AG08396 (cell line): ENCODE results near the gene AQP2.

Experiments used
- DNase-seq: peaks from one replicate; pipeline ENCODE4 v3.0.0; 2012; ENCODE audit warnings: low spot score, mixed read lengths

Gene AQP2

DNA sequence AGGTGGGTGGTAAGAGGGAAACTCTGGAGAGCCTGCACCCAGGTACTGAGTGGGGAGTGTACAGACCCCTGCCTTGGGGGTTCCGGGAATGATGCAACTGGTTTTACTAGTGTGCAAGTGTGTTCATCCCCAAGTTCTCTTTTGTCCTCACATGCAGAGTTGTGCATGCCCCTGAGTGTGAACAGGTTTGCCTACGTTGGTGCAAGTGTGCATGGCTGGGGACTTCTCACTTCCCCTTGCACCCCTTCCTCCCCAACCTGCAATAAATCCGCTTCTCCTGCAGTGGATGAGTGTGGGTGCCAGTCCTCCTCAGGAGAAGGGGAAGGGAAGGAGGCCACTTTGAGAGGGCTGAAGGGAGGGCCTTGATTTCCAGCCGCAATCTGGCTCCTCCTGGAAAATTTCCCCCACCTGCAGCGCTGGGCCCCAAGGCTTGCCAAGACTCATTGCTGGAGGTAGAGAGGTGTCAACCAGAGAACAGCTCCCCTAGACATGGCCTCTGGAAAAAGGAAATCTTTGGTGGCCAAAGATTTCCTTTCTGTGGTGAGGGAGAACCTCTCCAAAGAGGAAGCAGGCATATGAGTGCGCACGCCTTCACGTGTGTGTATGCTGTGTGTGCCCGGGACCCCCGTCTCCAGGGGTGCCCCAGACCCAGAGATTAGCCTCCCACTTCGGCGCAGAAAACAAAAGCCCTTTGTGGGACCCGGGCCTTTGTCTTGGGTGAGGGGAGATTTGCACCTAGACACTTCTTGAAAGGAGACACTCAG is 5.5 kb downstream of the AQP2 start:
- no peak for DNase-seq

- no peak for DNase-seq
Measured at GRCh38 chr12:49956663-49957569, 6.4 kb downstream of the AQP2 start.

GRCh38 chr12:49957570-49957967 is 7.0 kb downstream of the AQP2 start:
- DNase-seq: no peak

GRCh38 chr12:49959685-49960473 is 9.3 kb downstream of the AQP2 start:
- no peak for DNase-seq

DNA sequence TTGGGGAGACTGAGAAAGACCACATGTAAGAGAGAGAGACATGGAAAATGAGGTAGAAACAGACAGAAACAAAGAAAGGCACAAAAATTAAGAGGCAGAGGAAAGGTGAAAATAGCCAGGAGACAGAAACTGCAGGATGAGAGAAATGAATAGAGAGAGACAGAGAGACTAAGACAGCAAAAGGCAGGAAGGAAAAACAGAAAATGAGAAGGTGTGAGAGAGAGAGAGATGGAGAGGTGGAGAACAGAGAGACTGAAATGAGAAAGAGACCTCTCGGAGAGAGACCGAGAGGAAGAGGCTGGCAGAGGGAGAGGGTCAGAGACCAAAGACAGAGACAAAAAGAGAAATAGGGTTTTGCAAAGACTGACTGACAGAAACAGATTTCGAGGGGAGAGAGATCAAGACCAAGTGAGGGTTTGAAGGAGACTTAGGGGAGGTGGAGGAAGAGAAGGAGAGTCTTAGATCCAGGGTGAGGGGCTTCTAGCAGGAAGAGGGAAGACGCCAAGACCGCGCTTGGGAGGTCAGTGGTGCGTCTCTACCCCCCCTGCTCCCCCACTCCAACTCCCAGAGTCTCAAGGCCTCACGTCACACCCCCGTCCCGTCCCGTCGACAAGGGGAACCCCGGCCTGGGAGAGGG is 10.1 kb downstream of the AQP2 start:
- DNase-seq: no peak

GRCh38 chr12:49961111-49961922 is 10.8 kb downstream of the AQP2 start, which contains the start of gene AQP5:
TSS of gene AQP5 (plus strand) at chr12:49961872. CDS start at chr12:49962018, 146 bp downstream.
- DNase-seq: no peak

GRCh38 chr12:49961993-49962764 is 11.6 kb downstream of the AQP2 start:
- no peak for DNase-seq

DNA sequence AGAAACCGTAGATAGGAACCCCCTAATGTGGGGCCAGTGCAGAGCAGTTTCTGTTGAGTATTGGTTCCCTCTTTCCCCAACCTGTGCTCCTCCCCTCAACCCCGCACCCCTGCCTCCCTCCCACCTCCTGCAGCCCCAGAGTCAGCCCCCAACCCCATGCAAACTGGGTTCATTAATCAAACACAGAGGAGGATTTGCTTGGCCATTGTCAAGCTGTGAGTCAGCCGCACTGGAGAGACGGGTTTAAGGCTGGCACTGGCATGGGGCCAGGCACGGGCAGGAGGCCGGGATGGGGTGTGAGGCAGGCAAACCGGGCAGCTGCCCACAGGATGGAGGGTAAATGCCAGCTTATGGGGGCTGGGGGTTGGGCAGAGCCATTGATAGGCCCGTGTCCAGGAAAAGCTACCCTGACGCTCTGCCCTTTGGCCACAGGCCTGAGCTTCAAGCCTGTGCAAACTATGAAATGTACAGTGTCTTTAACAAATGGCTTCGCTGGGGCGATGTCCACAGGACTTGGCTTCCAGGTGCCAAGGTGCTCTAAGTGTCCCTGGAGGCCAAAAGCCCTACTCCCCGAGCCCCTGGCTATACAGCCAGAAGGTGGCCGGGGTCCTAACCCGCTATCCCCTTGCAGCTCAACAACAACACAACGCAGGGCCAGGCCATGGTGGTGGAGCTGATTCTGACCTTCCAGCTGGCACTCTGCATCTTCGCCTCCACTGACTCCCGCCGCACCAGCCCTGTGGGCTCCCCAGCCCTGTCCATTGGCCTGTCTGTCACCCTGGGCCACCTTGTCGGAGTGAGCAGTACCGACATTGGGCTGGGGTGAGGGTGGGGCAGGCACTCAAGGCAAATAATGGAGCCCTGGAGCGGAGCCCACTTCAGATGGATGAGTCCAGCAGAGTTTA is 12.6 kb downstream of the AQP2 start:
- DNase-seq: no peak

- DNase-seq: no peak
Measured at GRCh38 chr12:49963976-49964815, 13.7 kb downstream of the AQP2 start.

GRCh38 chr12:49964849-49965624 is 14.5 kb downstream of the AQP2 start:
- DNase-seq: no peak

GRCh38 chr12:49965836-49966235 is 15.3 kb downstream of the AQP2 start:
- no peak for DNase-seq

DNA sequence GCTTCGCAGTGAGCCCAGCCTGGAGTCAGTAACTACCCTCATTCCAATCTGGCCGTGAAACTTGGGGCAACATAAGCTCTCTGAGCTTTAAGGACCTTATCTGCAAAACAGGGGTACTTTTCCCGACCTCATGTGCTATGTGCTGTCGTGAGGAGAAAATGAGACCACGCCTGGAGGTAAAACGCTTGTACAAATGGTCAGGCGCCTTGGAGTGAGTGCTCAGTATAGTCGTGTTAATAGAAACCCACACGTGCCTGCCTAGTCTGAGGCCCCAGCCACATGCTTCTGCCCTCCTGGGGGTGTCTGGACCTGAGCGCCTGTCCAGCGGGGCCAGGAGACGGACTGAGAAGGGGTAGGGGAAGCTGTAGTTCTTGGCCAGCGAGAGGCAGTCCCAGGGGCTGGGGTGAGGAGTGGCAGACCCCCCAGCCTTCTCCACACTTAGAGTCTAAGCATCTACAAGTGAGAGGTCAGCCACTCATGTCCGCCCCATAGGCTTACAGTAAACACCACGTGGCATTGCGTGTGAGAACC is 16.0 kb downstream of the AQP2 start:
- no peak for DNase-seq

- DNase-seq: peak; percentile 92
Measured at GRCh38 chr12:49967042-49967776, 16.7 kb downstream of the AQP2 start.

DNA sequence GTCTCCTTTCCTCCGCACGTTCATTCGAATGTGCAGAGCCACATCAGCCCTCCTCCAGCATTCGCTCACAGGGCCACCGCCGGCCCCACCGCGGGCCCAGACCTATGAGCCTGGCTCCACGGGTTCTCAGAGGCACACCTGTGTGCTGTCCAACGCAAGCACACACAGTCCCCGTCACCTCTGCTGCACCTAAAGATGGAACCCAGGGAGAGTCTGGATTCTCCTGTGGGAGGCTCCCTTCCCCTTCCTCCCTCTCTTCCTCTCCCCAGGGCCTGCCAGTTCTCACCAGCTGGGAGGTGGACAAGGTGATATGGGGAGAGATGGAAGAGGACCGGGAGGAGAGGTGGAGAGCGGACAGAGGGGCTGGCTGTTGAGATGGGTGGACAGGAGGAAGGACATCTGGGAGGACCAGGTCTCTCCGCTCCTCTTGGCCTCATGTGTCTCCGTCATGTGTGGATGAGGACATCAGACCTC is 17.3 kb downstream of the AQP2 start:
- no peak for DNase-seq

- no peak for DNase-seq
Measured at GRCh38 chr12:49968471-49968870, 17.9 kb downstream of the AQP2 start.

GRCh38 chr12:49969027-49969426 is 18.5 kb downstream of the AQP2 start:
- DNase-seq: no peak
